Gastrocnemius medialis (tissue), 4 donors: Measurements from ENCODE around the gene PPP1R18. TPM values are rescaled to one million over a fixed set of nuclear protein-coding genes. Genes with fewer than 3 reads are reported as not detected.

ENCODE experiments used
- ATAC-seq, 2 donors: fragments of 150-250 bp; one replicate each; pipeline ENCODE4 v1.9.1; 2016
- DNase-seq, 2 donors: peaks; one replicate each; pipeline ENCODE4 v3.0.0-alpha.2; 2019
- H3K27ac ChIP-seq, 4 donors: fragments of 200-600 bp; sonication (generic); 1 replicate in 1 of 4; 2 replicates in 3 of 4; pipeline ENCODE4 v1.5.1; 2016 to 2018; ENCODE audit warnings: mild to moderate bottlenecking in 2 of 4, moderate library complexity in 1 of 4
- H3K27me3 ChIP-seq, 3 donors: fragments of 200-600 bp; sonication (generic) in 2 of 3; 1 replicate in 1 of 3; 2 replicates in 2 of 3; pipeline versions ENCODE4 v1.5.1 to v1.6.0; 2016 to 2019; ENCODE audit warnings: mild to moderate bottlenecking in 1 of 3, moderate library complexity in 1 of 3
- H3K36me3 ChIP-seq, 2 donors: fragments of 200-600 bp; sonication (generic) in 1 of 2; one replicate each; pipeline ENCODE4 v1.5.1; 2017 to 2018
- H3K4me1 ChIP-seq, 2 donors: fragments of 200-600 bp; sonication (generic) in 1 of 2; one replicate each; pipeline ENCODE4 v1.5.1; 2016 to 2017; ENCODE audit warnings: mild to moderate bottlenecking in 2 of 2
- H3K4me3 ChIP-seq, 4 donors: fragments of 200-600 bp; sonication (generic) in 3 of 4; 1 replicate in 1 of 4; 2 replicates in 3 of 4; pipeline ENCODE4 v1.5.1; 2016 to 2019; ENCODE audit warnings: mild to moderate bottlenecking in 2 of 4
- H3K9me3 ChIP-seq, 3 donors: fragments of 200-600 bp; sonication (generic) in 2 of 3; 1 replicate in 1 of 3; 2 replicates in 2 of 3; pipeline ENCODE4 v1.5.1; 2016 to 2019
- POLR2A ChIP-seq, 2 donors: fragments of 450-650 bp; IDR thresholded peaks; one replicate each; pipeline ENCODE4 v1.6.1; 2017; ENCODE audit warnings: antibody characterized with exemption in 2 of 2, mild to moderate bottlenecking in 2 of 2, moderate library complexity in 2 of 2
- in situ Hi-C, 4 donors: fragments of 200-750 bp; cut with MboI; loops; one replicate each; pipeline versions ENCODE4 v1.15.0 to v1.8.0; 2017; ENCODE audit warnings: low sequenced_read_pairs in 4 of 4
- intact Hi-C: fragments of 100-400 bp; cut with DNase I; formaldehyde crosslinking; loops from one replicate; pipeline ENCODE4 v1.15.1; 2023; ENCODE audit warnings: low total_unique reads
- total RNA-seq, 4 donors: library from RNA; depleted of rRNA; stranded (reverse); fragments of >200 nt; gene quantifications; one replicate each; pipeline versions ENCODE4 v1.1.0 to v1.2.3, GENCODE V29; 2016
- TF ChIP-seq, protein P1 (sequence below), 5 experiments: fragments of 450-650 bp in 3 of 5; fragments of 200-600 bp in 2 of 5; sonication (generic) in 2 of 5; IDR thresholded peaks in 4 of 5; conservative IDR thresholded peaks in 1 of 5; 1 replicate in 4 of 5; 2 replicates in 1 of 5; pipeline ENCODE4 v1.5.1; 2016 to 2019; ENCODE audit warnings: antibody characterized with exemption in 5 of 5, mild to moderate bottlenecking in 3 of 5, moderate library complexity in 3 of 5

PPP1R18 gene
- total RNA-seq, 4 donors from 2014 or later, result 4.4 to 16.9 (median 12.4) TPM

DNA sequence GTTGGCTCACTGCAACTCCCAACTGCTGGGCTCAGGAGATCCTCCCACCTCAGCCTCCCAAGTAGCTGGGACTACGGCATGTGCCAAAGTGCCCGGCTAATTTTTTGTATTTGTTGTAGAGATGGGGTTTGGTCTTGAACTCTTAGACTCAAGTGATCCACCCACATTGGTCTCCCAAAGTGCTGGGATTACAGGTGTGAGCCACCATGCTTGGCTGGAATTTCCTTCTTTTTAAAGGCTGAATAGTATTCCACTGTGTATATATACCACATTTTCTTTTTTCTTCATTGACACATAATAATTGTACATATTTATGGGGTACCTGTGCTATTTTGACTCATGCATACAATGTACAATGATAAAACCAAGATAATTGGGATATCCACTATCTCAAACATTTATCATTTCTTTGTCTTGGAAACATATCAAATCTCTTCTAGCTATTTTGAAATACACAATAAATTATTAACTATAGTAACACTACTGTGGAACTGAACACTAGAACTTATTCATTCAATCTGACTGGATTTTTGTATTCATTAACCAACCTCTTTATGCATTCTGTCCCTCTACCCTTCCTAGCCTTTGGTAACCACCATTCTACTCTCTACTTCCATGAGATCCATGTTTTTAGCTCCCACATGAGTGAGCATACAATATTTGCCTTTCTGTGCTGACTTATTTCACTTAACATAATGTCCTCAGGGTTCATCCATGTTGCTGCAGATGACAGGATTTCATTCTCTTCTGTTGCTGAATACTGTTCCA is 22.8 kb upstream of the PPP1R18 start:
- no peaks in the 10 kb centered on the region for H3K27me3 ChIP-seq
- ATAC-seq (no peak), DNase-seq (no peak)
- intact Hi-C loops, result no loop called here
- H3K4me3 ChIP-seq, result no peak overlapping the region
- no peak overlapping the region for H3K27ac ChIP-seq
- peaks cover 7 to 10% of the 10 kb centered on the region in 2 donors for H3K4me1 ChIP-seq
- in situ Hi-C loops, result no loop called here
- peaks cover 0 to 79% of the 10 kb centered on the region in 2 donors for H3K36me3 ChIP-seq
- TF ChIP-seq, protein P1, sequence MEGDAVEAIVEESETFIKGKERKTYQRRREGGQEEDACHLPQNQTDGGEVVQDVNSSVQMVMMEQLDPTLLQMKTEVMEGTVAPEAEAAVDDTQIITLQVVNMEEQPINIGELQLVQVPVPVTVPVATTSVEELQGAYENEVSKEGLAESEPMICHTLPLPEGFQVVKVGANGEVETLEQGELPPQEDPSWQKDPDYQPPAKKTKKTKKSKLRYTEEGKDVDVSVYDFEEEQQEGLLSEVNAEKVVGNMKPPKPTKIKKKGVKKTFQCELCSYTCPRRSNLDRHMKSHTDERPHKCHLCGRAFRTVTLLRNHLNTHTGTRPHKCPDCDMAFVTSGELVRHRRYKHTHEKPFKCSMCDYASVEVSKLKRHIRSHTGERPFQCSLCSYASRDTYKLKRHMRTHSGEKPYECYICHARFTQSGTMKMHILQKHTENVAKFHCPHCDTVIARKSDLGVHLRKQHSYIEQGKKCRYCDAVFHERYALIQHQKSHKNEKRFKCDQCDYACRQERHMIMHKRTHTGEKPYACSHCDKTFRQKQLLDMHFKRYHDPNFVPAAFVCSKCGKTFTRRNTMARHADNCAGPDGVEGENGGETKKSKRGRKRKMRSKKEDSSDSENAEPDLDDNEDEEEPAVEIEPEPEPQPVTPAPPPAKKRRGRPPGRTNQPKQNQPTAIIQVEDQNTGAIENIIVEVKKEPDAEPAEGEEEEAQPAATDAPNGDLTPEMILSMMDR (IDR thresholded peaks at IDR 0.05 in 4 of 5, conservative IDR thresholded peaks at IDR 0.05 in 1 of 5), result no peak
- no peak for TF ChIP-seq POLR2A (IDR thresholded peaks at IDR 0.05)
- no peaks in the 10 kb centered on the region for H3K9me3 ChIP-seq

DNA sequence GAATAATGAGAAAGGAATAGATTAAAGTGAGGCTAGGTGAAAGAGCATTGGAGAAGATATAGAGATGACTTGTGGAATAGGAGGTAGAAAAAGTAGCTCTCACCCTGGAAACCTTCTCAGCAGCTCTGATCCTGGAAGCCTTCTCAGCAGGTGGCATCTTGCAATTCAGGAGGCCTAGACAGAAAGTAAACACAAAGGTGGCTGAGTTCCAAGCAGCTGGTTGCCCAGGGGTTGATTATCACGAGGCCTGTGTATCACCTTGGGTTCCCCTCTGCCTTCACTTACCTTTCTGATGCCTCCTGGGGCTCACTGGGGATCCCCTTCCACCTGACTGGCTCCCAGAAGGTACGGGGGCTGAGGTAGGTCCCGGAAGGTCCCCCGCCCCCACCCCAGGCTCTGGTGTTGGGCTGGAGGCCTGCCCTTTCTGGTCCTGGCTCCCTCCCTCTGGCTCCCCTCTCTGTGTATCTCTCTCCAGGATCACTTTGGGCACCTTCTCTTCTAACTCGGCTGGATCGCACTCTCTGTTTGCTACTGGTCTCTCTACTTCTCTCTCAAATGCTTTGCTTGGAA is 20.9 kb upstream of the PPP1R18 start:
- in situ Hi-C loops, result no loop called here
- no peaks in the 10 kb centered on the region for H3K9me3 ChIP-seq
- no peak overlapping the region for H3K4me3 ChIP-seq
- peaks cover 0 to 73% of the 10 kb centered on the region in 2 donors for H3K36me3 ChIP-seq
- H3K27me3 ChIP-seq, result no peaks in the 10 kb centered on the region
- H3K4me1 ChIP-seq, result peaks cover 7 to 10% of the 10 kb centered on the region in 2 donors
- intact Hi-C loops, result no loop called here
- ATAC-seq (no peak), DNase-seq (peak in 1 of 2 donors; percentile 19)
- H3K27ac ChIP-seq, result peak overlapping the region in 3 of 4 donors; percentile 48 to 77 (median 53)
- no peak for TF ChIP-seq POLR2A (IDR thresholded peaks at IDR 0.05)
- TF ChIP-seq, protein P1 (IDR thresholded peaks at IDR 0.05 in 4 of 5, conservative IDR thresholded peaks at IDR 0.05 in 1 of 5), result no peak

DNA sequence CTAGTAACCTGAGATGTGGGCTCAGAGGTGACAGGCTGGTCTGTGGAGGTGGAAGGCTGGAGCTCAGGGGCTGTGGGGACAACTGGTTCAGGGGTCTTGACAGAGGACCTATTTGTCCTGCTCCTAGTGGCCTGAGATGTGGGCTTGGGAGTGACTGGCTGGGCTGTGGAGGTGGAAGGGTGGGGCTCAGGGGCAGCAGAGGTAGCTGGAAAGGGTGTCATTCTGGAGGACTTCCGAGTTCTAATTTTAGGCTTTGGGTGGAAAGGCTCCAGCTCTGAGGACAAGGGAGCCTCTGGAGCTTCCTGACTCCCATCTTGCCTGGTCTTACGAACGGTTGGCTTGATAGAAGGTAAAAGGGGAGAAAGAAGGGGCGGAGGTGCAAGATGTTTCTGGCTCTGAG is 19.2 kb upstream of the PPP1R18 start:
- peak overlapping the region; percentile 10 to 77 (median 67) for H3K27ac ChIP-seq
- DNase-seq (peak in 1 of 2 donors; percentile 70), ATAC-seq (peak; percentile 59 to 98)
- intact Hi-C loops, result no loop called here
- peaks cover 0 to 63% of the 10 kb centered on the region in 2 donors for H3K36me3 ChIP-seq
- H3K4me3 ChIP-seq, result no peak overlapping the region
- peaks cover 7 to 10% of the 10 kb centered on the region in 2 donors for H3K4me1 ChIP-seq
- H3K27me3 ChIP-seq, result no peaks in the 10 kb centered on the region
- in situ Hi-C loops, result no loop called here
- no peak for TF ChIP-seq POLR2A (IDR thresholded peaks at IDR 0.05)
- H3K9me3 ChIP-seq, result no peaks in the 10 kb centered on the region

DNA sequence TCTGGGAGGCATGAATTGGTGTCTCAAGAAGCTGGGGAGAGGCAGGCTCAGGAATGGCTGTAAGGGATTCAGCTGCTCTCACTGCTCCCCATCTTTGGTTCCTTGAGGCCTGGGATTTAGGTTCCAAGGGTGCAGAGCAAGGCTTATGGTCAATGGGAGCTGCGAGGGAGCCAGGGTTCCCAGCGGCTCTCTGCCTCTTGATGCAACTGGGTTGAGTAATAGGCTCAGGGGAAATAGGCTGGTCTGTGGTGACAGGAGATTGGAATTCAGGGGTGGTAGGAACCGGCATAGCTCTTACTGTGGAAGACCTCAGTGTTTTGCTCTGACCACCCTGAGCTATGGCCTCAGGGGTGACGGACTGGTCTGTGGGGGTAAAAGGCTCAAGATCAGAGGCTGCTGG is 17.4 kb upstream of the PPP1R18 start:
- Histone ChIP-seq H3K36me3 (peaks cover 0 to 57% of the 10 kb centered on the region in 2 donors), H3K27ac (no peak overlapping the region), H3K27me3 (no peaks in the 10 kb centered on the region), H3K9me3 (no peaks in the 10 kb centered on the region), H3K4me3 (no peak overlapping the region), H3K4me1 (peaks cover 7 to 10% of the 10 kb centered on the region in 2 donors)
- DNase-seq (no peak), ATAC-seq (no peak)
- in situ Hi-C loops (no loop called here), intact Hi-C loops (no loop called here)
- TF ChIP-seq, protein P1 (IDR thresholded peaks at IDR 0.05 in 4 of 5, conservative IDR thresholded peaks at IDR 0.05 in 1 of 5), result no peak
- no peak for TF ChIP-seq POLR2A (IDR thresholded peaks at IDR 0.05)

DNA sequence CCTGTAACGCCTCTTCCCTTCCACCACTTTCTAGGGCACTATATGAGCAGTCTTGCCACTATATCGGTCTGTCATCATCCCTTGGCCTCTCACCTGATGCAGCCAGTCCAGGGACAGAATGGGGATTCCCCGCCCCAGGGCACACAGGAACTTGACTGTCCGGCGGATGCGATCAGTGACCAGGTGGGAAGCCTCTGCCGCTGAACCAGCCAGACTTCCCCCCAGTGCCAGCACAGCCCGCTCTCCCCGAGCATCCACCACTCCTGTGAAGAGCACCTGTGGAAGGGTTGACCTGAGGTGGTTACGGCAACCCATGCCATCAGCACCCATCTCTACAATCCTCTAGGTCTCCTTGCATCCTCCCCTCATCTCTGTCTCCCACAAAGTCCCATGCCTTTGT is 16.6 kb upstream of the PPP1R18 start:
- DNase-seq, result no peak
- in situ Hi-C loops, result no loop called here
- no peak for ATAC-seq

More for the DNA sequence above, 16.6 kb upstream of the PPP1R18 start:
- H3K4me3 ChIP-seq, result no peak overlapping the region
- peaks cover 7 to 10% of the 10 kb centered on the region in 2 donors for H3K4me1 ChIP-seq
- intact Hi-C loops, result no loop called here
- TF ChIP-seq, protein P1 (IDR thresholded peaks at IDR 0.05 in 4 of 5, conservative IDR thresholded peaks at IDR 0.05 in 1 of 5), result no peak
- TF ChIP-seq POLR2A (IDR thresholded peaks at IDR 0.05), result no peak
- H3K36me3 ChIP-seq, result peaks cover 0 to 50% of the 10 kb centered on the region in 2 donors
- no peaks in the 10 kb centered on the region for H3K9me3 ChIP-seq
- H3K27me3 ChIP-seq, result no peaks in the 10 kb centered on the region
- H3K27ac ChIP-seq, result no peak overlapping the region
